ENCODE data around the gene SPCS1.

GRCh38 chr3:52696830-52697631 lies 8.9 kb upstream of the SPCS1 start:
- TF ChIP-seq YY1 (IDR thresholded peaks at IDR 0.05; ENCODE audit: low read depth) (no peak), ZBTB7A (IDR thresholded peaks at IDR 0.05; ENCODE audit: low read depth) (no peak), CEBPB (IDR thresholded peaks at IDR 0.05) (no peak), CREB1 (IDR thresholded peaks at IDR 0.05; ENCODE audit: low read depth) (no peak), TAF1 (IDR thresholded peaks at IDR 0.05; ENCODE audit: low read depth) (no peak), NFIC (IDR thresholded peaks at IDR 0.05) (no peak), EP300 (IDR thresholded peaks at IDR 0.05; ENCODE audit: borderline replicate concordance) (no peak)

All from Ishikawa (cell line).